GM12892 (cell line): Measurements from ENCODE around the gene FNDC5.

Source experiments
- DNase-seq: peaks from one replicate; pipeline ENCODE4 v3.0.0; 2011; ENCODE audit not compliant: insufficient read length
- FAIRE-seq: peaks from 2 replicates; lab custom pipeline; 2011; peaks lifted over from hg19 to GRCh38; lab: Jason Lieb, UNC
- POLR2A ChIP-seq: IDR thresholded peaks from 2 replicates; pipeline ENCODE4 v1.6.1; 2011; ENCODE audit warnings: low read depth, low read length, control low read depth
- POLR2AphosphoS5 ChIP-seq: IDR thresholded peaks from 2 replicates; pipeline ENCODE4 v1.6.1; 2011; ENCODE audit warnings: low read depth, low read length, control low read depth
- TAF1 ChIP-seq: IDR thresholded peaks from 2 replicates; pipeline ENCODE4 v1.6.1; 2011; ENCODE audit warnings: low read depth, mild to moderate bottlenecking, control low read depth, low read length, borderline replicate concordance

FNDC5 gene

DNA sequence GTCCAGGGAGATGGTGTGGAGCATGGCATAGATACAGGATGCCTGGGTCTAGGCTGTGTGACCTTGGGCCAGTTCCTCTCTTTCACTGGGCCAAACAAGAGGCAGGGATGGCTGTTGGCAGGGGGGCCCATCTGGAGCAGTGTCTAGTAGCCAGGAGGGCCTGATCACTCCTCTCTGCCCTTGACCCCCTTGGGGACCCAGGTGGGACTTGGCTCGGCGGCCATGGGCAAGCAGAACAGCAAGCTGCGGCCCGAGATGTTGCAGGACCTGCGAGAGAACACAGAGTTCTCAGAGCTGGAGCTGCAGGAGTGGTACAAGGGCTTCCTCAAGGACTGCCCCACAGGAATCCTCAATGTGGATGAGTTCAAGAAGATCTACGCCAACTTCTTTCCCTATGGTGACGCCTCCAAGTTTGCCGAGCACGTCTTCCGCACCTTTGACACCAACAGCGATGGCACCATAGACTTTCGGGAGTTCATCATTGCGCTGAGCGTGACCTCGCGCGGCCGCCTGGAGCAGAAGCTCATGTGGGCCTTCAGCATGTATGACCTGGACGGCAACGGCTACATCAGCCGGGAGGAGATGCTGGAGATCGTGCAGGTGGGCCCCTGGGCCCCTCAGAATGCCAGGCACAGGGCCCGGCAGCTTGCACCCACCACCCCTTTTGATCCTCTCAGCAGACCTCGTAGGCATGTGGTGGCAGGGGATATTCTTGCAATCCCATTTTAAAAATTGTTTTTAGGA is 18.1 kb upstream of the FNDC5 start:
- no peak for FAIRE-seq
- no peak for TF ChIP-seq POLR2A
- no peak for TF ChIP-seq TAF1
- no peak for TF ChIP-seq POLR2AphosphoS5

DNA sequence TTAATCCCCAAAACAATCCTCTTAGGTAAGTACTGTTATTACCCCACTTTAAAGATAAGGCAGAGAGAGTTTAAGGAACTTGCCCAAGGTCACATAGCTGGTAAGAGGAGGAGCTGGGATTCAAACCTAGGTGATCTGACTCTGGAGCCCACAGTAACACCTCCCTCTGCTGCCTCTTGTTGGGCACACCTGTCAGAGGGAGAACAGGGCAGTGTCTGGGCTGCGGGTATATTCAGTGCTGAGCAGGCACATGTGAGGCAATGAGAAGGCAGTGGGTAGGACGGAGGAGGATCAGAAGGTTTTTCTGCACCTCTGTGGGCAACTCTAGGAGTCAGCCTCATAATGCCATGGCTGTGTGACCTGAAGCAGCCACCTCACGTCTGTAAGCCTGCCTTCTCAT is 17.4 kb upstream of the FNDC5 start:
- FAIRE-seq (no peak), DNase-seq (no peak)
- TF ChIP-seq TAF1: no peak
- no peak for TF ChIP-seq POLR2AphosphoS5
- TF ChIP-seq POLR2A: no peak

More for the DNA sequence above, 18.1 kb upstream of the FNDC5 start:
- DNase-seq: no peak

DNA sequence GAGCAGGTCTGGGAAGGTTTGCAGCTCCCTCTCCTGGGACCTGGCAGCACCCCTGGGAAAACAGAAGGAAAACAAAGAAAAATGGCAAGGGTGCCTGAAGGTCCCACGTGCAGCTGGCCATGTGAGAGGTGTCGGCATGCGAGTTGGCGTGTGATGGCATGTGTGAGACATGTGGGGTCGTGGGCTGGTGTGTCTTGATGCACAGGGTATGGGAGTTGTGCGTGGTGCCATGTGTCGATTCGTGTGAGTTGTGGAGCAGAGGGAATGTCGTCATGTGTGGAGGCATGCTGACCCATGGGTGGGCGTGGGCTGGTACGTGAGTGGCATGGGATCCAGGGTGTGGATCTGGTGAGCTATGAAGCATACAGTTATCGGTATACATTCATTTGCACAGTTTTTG is 16.9 kb upstream of the FNDC5 start:
- FAIRE-seq (no peak), DNase-seq (no peak)
- TF ChIP-seq TAF1 (no peak), POLR2A (no peak), POLR2AphosphoS5 (no peak)

GRCh38 chr1:32886828-32887414 is 16.2 kb upstream of the FNDC5 start:
- FAIRE-seq (no peak), DNase-seq (no peak)
- no peak for TF ChIP-seq TAF1
- no peak for TF ChIP-seq POLR2A
- TF ChIP-seq POLR2AphosphoS5: no peak

GRCh38 chr1:32886004-32886827 is 15.5 kb upstream of the FNDC5 start, which contains the start of gene HPCA:
Gene HPCA (plus strand): TSS chr1:32886491. CDS start chr1:32888899, 2,408 bp downstream.
- FAIRE-seq: no peak
- TF ChIP-seq TAF1 (no peak), POLR2AphosphoS5 (no peak), POLR2A (no peak)
- DNase-seq: no peak

GRCh38 chr1:32885676-32886003 is 14.9 kb upstream of the FNDC5 start:
- DNase-seq (no peak), FAIRE-seq (no peak)
- TF ChIP-seq POLR2AphosphoS5: no peak
- no peak for TF ChIP-seq TAF1
- no peak for TF ChIP-seq POLR2A

DNA sequence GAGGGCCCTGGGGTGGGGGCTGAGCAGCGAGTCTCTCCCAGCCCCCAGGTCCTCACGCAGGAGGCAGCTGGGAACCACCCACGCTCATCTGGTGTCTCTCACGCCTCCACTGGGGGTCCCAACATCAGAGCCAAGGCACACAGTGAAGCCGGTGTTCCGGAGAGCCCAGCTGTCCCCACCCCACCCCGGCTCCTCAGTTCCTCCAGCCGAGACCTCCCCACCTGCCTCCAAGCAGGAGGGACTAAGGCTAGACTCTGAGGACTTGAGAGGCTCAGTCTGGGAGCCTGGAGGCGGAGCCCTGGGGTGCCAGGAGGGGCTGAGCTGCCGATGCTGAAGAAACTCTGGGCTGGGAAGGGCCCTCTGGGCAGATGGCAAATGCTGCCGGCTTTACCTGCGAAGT is 14.0 kb upstream of the FNDC5 start:
- DNase-seq: no peak
- FAIRE-seq: no peak
- TF ChIP-seq POLR2AphosphoS5 (no peak), POLR2A (no peak)

DNA sequence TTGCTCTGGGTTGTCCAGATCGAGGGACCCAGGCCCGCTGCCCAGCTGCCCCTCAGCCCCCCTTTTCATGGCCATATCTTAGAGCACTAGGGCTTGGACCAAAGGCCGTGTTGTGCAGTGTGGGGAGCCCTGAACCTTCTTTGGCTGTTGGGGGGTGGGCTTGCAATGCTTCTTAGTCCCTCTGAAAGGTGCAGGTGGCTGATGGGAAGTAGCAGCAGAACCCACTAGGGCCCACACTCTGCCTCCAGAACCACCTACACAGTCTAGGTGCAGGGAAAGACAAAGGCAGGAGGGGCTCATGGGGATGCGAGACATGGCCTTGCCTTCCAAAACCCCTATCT is 13.3 kb upstream of the FNDC5 start:
- FAIRE-seq: no peak
- no peak for TF ChIP-seq POLR2AphosphoS5
- no peak for TF ChIP-seq POLR2A
- no peak for TF ChIP-seq TAF1
- no peak for DNase-seq

DNA sequence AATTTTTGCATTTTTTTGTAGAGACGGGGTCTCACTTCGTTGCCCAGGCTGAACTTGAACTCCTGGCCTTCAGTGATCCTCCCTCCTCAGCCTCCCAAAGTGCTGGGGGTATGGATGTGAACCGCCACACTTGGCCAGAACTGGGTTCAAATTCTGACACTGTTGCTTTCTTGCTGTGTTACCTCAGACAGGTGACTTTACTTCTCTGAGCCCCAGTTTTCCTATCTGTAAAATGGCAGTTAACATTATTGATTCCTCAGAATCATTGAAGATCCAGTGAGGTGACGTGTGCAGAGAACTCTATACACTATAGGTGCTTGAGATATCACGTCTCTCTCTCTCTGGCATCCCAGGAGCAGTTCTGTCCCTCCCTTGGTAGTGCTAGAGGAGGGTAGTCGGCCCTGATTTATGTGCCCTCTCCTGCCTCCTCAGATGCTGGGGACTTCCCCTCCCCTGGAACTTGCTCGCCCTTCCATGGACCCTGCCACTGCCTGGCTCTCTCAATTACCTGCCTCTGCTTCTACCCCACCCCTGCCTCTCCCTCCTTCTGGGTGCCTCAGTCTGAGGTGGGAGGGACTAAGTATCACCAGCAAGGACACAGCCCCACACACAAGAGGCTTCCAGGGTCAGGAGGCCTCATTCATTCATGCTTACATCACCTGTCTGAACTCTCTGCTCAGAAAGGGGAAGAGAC is 12.8 kb upstream of the FNDC5 start:
- FAIRE-seq (no peak), DNase-seq (no peak)
- TF ChIP-seq POLR2A (no peak), TAF1 (no peak), POLR2AphosphoS5 (no peak)

DNA sequence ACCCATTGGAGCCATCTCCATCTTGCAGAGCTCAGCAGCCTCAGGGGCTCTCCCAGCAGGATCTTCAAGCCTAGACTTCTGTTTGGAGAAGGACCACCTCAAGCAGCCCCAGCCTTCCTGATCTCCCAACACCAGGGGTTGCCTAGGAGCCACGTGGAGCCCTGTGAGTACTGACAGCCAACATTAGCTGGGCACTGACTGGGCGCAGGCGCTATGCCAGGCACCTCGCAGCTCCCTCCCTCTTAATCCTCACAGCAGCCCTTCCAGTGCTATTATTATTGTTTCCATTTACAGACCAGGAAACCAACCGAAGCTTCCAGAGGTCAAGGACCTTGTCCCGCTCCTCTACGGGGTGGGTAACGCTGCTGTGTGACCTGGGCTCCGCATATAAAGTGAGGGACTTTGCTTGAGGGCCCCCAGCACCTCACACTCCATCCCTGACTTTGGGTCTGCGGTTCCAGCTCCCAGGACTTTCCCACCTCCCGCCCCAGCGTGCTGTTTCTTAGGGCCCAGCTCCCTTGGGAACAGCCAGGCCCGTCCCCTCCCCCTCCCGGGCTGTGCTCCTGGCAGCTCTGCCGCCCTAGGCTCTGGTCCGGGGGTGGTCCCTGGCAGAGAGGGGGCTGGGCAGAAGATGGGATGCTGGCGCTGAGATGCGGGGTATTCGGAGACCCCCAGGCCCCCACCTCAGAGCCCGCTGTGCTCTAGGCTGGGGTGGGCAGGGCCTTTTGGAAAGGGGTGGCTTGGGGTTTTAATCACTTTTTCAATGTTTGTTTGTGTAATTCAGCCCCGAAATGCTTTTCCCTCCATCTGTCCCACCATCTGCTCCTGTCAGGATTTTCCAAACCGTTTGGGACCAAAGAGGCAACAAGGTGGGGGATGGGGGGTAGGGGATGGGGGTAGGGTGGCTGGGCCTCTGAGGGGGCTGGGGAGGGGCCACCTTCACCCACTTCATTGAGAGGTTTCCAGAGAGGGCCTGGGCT is 11.4 kb upstream of the FNDC5 start:
- no peak for TF ChIP-seq TAF1
- no peak for TF ChIP-seq POLR2AphosphoS5
- TF ChIP-seq POLR2A: no peak
- FAIRE-seq (no peak), DNase-seq (no peak)
